Umbilical cord (tissue), 2 donors: ENCODE data around the gene MEOX1. TPM values are rescaled to one million over a fixed set of nuclear protein-coding genes. Genes with fewer than 3 reads are reported as not detected.

ENCODE experiments used
- DNase-seq: peaks from one replicate; pipeline ENCODE4 v3.0.0-alpha.2; 2015; ENCODE audit warnings: low spot score
- total RNA-seq: library from RNA; depleted of rRNA; stranded (reverse); fragments of >200 nt; gene quantifications from one replicate; pipeline ENCODE4 v1.2.3, GENCODE V29; 2014; ENCODE audit warnings: low replicate concordance; ENCODE audit not compliant: insufficient read depth

MEOX1 gene
- total RNA-seq, 1 donor from 2014 or later, result 4.6 TPM

DNA sequence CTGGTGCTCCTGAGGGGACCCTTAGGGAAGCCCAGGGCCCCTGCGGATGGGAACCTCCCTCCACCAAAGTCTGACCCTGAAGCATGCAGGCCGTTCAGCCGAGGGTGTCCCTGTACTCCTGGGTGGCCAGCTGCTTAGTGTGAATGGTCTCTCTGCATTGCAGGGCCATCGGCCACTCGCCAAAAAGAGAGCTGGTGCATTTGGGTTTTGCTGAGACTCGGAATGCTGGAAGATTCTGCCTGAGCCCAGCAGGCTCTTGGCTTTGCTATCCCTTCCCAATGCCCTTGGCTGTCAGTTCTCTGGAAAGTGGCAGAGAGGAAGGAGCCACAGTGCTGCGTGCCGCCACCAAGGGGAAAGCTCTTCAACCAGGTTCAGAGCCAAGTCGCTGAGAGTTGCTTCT, 2.8 kb downstream of the MEOX1 start:
- no peak for DNase-seq

DNA sequence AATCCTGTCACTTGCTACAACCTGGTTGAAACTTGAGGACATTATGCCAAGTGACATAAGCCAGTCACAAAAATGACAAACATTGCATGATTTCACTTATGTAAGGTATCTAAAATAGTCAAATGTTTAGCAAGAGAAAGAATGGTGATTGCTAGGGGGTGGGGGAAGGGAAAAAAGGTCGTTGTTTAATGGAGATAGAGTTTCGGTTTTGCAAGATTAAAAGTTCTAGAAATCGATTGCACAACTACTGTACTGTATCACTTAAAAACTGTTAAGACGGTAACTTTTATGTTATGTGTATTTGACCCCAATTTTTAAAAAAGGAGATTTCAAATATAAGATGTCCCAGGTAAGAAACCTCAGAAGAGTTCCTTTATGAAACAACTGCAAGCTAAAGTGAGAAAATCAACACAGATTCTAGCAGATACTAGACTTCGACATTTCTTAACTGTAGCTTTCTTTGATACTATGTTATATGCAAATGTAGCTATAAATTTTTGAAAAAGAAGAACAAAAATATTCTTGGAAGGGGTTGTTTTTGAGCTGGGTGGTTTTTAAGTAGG, 5.9 kb downstream of the MEOX1 start:
- no peak for DNase-seq

DNA sequence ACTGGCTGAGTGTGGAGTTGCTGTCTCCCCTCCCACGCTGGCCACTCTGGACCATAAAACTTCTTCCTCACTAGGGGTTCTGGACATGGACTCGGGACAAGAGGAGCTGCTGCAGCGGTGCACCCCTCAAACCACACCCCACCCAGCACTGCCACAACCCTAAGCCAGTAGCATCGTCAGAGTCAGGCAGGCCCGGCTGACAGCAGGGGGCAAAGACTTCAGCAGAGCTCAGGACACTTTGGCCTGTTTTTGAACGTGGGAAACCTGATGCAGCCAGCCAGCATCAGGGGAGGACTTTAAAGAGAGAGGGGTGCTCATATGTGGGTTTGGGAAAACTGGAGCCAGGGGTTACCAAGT, 9.6 kb downstream of the MEOX1 start:
- no peak for DNase-seq

DNA sequence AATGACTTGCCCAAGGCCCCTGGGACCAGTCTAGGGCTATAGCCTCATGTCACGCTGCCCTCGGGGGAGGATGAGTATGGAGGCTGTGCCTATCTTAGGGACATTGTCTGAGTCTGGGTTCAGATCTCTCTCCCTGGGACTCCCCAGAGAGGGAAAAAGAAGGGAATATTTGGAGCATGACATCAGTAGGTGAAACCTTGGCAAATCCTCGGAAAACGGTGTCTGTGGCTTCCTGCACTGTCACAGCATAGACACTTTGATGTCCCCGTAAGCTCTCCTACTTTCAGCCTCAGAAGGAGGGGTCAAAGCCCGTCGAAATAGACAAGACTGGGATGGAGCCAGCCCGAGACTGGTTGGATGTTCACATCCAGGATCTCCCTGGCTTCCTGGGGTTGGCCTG, 11.3 kb downstream of the MEOX1 start:
- DNase-seq, result no peak

DNA sequence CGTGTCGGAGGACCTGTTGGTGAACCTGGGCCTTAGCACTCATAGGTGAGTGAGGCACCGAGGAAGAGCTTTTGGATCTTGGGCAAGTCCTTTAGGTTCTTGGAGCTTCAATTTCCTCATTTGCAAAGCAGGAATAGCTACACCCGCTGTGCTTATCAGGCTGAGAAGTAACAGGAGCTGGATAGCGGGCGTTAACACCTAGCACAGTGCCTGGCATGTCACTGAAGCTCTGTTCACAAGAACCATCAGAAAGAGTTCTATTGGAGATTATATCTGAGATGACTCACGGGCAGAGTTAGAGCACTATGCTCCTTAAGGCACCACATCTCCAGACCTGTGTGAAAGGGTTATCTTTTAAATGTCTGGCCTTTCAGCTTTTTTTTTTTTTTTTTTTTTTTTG, 12.8 kb downstream of the MEOX1 start:
- DNase-seq, result no peak

DNA sequence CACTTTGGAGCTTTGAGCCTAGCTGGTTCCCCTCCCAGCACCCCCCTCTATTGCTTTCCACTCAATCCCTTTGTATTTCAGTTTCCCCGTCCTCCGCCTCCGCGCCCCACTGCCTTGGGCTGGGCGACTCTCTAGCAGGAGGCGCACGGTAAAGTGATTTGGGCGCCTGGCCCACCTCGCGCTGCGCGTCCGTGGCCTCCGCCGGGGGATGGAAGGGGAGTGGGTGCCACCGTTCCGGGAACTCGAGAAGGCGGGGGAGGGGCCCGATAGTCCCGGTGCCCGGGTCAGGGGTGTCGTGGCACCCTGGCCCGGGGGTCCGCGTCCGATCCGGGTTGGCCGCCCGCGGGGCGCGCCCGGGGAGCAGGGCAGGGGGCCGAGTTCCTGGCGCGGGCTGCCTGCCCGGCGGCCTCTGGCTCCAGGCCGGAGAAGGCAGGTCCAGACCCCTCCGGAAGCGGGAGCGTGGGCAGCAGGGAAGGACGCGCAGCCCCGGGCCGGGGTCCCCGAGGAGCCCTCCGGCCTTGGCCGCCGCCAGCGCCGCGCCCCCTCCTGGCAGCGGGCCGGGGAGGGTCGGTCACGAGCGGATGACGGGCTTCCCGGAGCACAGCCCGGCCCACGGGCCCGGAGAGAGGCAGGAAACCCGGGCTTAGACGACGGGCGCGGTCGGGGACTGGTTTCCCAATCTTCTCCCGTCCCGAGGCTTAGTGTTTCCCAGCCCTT, 15.8 kb downstream of the MEOX1 start:
- peak; percentile 74 for DNase-seq

DNA sequence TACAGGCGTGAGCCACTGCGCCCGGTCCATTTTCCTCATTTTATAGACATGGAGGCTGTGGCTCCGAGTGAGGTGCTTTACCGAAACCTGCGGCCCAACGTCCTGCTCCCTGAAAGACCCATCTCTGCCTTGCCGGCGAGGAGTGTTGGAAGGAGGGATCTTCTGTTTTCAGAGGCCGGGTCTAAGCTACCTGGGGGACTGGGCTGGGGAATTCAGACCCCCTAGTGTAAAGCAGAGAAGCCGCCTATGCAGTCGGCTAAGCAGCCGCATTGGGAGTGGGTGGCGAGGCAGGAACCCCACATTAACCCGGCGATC, 16.3 kb downstream of the MEOX1 start:
- DNase-seq, result no peak

DNA sequence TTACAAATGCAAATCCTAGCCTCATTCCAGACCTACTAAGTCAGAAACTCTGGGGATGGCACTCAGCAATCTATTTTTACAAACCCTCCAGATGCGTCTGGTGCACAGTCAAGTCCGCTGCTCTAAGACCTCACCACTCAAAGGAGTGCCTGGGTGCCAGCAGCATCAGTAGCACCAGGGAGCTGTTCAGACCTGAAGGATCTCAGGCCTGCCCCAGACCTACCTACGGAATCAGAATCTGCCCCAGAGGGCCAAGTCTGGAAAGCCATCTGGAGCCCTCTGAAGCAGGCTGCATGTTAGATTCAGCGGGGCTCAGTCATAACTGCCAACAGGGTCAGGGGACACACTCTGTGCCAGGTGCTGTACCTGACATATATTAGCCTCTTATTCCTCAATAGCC, 17.6 kb downstream of the MEOX1 start:
- DNase-seq, result no peak

DNA sequence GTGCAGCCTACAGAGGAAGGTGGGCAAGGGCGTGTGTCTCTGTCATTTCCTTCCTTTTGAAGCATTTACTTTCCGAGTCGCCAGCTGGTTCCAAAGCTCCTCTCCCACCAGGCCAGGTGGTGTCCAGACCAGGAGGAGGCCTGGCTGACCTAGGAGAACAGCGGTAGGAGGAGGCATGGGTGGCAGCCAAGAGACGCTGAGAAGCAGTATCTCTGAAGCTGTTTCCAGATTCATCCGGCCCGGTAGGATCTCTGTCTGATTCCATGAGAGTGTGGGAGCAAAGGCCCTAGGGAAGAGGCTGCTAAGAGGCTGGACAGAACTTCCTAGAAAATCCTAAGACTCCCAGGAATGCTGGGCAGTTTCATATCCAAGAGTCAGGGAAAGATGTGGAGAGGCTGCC, 20.3 kb downstream of the MEOX1 start:
- peak; percentile 65 for DNase-seq

DNA sequence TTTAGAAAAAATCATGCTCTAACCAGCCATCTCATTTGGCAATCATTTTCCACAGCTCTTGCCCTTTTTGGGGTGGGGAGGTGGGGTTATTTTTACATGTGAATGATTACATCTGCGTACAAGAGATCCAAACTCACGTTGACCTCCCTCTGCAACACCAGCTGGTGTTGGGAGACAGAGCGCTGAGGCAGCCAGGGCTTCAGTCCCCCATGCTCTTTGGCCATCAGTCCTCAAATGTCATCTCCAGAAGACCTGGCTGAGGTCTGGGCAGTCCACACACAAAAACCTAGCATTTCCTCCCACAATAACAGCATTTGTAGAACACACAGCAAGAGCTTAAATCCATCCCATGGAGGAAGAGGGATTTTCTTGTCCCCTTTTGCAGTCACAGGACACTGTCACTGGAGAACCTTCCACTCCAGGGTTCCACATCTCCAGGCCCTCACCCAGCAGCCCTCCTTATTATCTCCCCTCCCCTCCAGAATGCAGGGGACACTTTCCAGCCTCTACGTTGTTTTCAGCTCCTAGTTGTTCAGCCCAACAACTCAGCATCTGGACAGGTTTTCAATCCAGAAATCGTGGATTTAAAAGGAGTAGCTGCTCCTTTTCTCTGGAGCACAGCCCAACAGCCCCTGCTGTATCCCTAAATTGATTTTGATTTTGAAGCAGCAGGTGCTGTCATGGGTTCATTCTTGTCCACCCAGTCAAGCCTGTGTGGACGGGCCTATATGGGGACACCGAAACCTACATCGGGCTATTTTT, 21.1 kb downstream of the MEOX1 start:
- no peak for DNase-seq

DNA sequence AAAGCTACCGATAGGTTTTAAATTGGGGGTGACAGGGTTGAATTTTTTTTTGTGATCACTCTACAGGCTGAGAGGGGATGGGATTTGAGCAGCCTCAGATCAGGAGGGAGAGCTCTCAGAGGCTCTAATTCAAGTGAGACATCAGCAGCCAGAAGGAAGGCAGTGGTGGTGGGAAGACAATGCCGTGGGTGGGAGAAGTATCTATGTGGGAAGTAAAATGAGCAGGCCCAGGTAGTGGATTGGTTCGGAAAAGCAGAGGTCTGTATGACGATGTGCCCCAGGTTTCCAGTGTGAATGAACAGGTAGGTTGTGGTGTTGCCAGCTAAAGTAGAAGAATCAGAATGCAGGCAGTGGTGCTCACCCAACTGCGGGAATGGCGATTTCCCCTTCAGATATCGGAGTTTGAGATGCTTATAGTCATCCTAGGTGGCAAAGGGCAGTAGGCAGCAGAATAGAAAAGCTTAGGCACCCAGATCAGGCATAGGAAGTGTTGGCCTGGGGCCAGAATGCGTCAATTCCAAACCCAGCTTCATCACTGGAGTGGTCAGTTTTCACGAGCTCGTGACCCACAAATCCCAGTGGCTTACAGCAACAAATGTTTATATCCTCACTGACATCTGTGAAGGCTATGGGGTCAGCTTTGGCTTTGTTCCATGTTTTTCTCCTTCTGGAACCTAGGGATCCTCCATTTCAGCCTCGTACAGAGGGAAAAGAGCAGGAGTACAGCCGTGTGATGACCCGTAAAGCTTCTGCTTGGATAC, 24.0 kb downstream of the MEOX1 start:
- DNase-seq, result no peak

DNA sequence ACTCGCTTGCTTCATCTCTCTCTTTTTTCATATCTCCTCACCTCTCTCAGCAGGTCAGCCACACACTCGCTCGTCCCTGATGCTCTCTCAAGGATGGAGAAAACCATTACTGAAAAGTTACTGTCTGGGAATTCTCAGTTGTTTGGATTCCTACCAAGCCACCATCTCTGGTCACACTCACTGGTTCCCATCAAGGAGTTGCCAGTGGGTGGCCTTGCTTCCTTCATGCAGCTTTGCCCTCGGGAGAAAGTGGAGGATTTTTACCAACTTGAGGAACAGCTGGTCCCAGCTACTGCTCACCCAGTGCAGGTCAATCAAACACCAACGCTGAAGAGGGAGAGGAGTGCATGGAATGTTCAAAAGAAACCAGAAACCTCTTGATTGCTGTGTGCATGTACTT, 25.3 kb downstream of the MEOX1 start:
- no peak for DNase-seq

DNA sequence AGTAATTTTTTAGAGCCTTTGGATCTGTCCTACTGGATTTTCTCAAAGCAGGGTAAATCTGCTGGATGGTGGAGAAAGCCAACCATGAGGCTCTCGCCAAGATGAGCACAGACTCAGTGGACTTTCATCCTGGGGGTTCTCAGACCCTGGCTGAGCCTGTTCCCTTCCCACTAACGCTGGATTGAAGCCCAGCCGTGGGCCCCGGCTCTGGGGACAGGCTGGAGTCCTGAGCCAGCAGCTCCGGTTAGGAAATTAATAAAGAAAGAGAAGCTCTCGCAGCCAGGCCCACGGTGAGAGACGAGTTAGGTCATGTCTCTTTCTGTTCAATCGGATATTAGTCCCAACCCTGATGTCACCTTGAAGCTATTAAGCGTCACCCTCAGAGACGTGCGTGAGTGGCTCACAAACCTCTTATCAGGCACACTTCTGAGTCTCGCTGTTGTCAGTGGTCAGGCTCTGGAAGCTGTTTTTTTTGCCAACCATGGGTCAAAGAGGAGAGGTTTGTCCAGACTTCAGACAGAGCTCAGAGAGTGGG, 27.1 kb downstream of the MEOX1 start:
- DNase-seq, result peak; percentile 94

DNA sequence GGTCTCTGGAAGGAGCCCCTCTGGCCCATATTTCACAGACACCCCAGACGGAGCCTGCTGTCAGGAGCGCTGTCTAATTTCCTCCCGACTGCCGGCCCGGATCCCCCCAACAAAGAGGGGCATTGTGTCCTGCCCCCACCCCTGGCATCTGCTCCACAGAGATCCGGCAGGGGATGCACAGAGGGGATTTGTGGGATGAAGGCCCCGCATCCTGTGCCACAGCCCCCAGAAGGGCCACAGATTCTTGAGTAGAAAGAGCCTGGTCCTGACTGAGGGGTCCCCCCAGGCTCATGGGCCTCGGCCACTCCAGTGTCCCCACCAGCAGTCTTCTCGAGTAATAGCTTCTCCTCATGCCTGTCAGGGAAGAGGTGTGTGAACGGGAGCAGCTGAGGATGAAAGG, 29.5 kb downstream of the MEOX1 start:
- no peak for DNase-seq

DNA sequence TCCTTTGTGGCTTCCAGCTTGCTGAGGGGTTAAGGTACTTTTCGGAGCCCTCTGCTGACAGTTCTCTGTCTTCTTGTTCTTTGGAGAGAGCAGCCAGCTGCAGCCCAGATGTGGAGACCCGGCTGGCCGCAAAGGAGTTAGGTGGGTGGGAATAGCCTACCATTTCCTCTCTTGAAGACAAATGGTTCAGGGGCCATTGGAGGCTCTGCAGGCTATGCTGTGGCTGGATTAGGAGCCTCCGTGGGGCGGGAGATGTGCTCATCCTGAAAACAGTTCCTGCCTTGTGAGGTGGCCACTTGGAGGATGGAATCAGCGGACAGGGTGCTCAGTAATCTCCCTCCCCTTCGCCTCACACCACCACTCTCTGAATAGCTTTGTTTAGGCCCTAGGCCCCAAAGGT, 30.3 kb downstream of the MEOX1 start:
- no peak for DNase-seq

DNA sequence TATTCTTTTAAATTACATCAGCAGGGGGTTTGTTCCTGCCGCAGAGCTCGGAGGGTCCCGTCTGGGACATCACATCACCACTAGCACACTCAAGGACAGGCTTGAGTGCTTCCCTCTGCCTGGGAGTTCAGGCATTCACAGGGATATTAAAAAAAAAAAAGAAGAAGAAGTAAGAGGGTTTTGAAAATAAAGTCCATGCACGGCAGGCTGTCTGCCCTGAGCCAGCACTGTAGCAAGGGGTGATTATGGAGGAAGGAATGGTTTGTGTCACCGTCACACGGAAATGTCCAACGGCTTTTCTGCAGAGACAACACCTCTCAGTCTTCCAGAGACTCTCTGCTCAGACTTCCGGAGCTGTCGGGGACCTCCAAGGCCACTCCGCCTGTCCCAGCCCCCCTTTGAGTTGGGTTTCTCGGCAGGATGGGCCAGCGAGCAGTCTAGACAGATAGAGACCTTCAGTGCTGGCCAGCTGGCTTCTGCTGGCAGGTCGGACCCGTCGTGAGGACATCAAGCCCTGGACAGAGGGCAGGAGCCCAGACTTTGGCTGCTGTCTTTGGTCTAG, 33.6 kb downstream of the MEOX1 start:
- DNase-seq, result peak; percentile 84

DNA sequence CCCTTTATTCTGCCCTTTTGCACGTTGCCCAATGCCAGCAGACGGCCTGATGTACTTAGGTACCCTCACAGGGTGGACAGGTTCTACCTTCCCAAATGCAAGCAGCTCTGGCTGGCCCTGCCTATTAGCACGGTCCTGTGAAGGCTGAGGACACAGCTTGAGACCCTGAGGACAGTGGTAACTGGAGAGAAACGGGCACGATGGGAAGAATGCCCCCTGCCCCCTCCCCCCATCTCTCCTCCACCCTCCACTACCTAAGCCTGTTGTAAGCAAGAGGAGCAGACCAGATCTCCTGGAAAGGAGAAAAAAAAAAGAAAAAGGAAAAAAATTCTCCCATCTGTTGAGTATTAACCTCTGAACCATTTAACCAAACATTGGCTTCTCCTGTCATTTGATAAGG, 34.1 kb downstream of the MEOX1 start:
- no peak for DNase-seq

DNA sequence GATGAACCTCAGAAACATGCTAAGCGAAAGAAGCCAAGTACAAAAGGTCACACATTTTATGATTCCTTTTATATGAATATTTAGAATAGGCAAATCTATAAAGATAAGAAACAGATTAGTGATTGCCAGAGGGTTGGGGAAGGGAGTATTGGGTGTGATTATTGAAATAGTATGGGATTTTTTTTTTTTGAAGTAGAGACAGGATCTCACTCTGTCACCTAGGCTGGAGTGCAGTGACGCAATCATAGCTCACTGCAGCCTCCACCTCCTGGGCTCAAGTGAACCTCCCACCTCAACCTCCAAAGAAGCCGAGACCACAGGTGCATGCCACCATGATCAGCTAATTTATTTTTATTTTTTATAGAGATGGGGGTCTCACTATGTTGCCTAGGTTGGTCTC, 35.7 kb downstream of the MEOX1 start:
- DNase-seq, result no peak

DNA sequence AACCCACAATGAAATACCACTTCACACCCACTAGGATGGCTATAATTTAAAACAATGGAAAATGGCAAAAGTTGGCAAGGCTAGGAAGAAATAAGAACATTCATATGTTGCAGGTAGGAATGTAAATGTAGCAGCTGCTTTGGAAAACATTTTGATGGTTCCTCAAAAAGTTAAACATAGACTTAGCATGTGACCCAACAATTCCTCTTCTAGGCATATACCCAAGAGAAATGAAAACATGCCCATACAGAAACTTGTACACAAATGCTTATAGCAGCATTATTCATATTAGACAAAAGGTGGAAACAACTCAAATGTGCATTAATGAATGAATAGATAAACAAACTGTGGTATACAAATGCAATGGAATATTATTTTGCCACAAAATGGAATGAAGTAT, 36.1 kb downstream of the MEOX1 start:
- no peak for DNase-seq

DNA sequence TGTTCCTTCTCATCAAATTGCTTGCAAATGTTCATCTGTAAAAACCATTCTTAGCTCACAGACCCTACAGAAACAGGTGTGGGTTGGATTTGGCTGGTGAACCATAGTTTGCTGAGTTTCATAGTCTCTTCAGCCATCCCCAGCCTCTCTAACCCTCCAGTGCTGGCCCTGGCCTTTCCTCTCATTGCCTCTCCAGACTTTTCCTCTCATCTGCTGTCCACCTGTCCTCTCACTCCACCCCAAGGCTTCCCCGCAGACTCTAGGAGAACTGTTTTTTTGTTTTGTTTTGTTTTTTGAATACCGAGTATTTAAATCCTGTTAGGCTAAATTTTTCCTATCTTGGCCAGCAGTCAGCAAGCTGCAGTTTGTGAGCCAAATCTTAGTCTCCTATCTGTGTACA, 41.1 kb downstream of the MEOX1 start:
- DNase-seq, result no peak

DNA sequence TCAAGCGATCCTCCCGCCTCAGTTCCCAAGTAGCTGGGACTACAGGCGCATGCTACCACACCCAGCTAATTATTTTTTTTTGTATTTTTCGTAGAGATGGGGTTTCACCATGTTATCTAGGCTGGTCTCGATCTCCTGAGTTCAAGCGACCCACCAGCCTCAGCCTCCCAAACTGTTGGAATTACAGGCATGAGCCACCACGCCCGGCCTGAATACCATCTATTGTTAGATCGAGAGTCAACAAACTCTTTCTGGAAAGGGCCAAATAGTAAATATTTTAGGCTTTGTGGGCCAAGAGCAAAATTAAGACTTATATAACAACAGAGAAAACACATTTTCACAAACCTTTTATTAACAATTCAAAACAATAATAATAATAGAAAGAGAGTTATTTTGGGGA, 41.6 kb downstream of the MEOX1 start:
- DNase-seq, result no peak

DNA sequence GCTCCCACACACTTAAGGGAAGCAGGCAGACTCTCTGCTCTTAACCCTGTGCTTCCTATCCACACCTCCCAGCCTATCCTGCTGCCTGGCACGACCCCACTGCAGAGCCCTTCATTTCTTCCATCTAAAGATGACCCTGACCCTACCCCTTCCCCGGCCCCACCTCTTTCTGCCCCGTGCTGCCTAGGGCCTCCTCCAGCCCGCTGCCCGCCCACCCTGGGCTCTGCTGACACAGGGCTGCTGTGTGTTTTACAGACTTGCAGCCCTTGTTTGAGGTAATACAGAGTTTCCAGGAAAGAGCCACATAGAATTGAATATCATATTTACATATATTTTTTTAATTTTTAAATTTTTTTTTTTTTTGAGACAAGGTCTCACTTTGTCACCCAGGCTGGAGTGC, 42.0 kb downstream of the MEOX1 start:
- DNase-seq, result no peak
